GM12873 (cell line): Measurements from ENCODE around the gene CARM1.

Experiments
- CTCF ChIP-seq: IDR thresholded peaks from 2 replicates; pipeline ENCODE4 v1.5.1; 2012; ENCODE audit warnings: low read depth, mild to moderate bottlenecking, moderate library complexity, low read length, control low read depth; ENCODE audit not compliant: insufficient read depth; ENCODE audit errors: missing control alignments

CARM1 gene

GRCh38 chr19:10919352-10920287 is 48.3 kb downstream of the CARM1 start:
- TF ChIP-seq CTCF, result no peak

DNA sequence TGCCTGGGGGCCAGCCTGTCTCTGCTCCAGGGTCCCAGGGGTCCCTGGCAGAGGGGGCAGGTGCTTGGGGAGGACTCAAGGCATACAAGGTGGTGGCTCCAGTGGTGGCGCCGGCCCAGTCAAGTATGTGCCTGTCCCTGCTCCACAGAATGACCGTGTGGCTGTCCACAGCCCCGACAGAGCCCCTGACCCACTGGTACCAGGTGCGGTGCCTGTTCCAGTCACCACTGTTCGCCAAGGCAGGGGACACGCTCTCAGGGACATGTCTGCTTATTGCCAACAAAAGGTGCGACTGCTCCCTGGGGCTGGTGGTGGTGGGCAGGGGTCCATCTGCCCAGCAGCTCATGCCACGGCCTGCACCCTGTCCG is 48.9 kb downstream of the CARM1 start:
- no peak for TF ChIP-seq CTCF

- no peak for TF ChIP-seq CTCF
Measured at GRCh38 chr19:10920781-10921180, 49.4 kb downstream of the CARM1 start.

- TF ChIP-seq CTCF, result no peak
Measured at GRCh38 chr19:10921199-10921909, 50.0 kb downstream of the CARM1 start.

GRCh38 chr19:10921910-10922637 is 50.7 kb downstream of the CARM1 start:
- TF ChIP-seq CTCF, result no peak

DNA sequence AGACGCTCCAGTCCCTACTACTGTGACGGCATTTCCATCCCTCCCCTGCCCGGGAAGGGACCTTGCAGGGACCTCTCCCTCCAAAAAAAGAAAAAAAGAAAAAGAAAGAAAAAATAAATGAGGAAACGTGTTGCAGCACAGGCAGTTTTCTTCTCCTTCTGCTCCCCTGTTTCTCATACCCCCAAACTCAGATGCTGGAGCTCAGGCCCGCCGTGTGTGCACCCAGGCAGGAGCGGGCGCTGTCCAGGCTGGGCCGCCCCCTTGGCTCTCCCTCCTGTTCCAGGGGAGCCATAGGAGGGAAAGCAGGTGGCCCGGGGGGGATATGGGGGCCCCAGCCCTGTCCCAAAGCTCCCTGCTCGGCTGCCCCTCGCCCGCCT is 51.3 kb downstream of the CARM1 start:
- no peak for TF ChIP-seq CTCF
